CD14-positive monocyte (primary cell): ENCODE data around the gene NMB. TPM values are rescaled to one million over a fixed set of nuclear protein-coding genes. Genes with fewer than 3 reads are reported as not detected.

ENCODE experiments used
- DNase-seq, 3 donors: peaks; one replicate each; pipeline ENCODE4 v3.0.0-alpha.2; 2011 to 2022
- H2AFZ ChIP-seq: 2 replicates; pipeline ENCODE4 v1.6.0; 2012; ENCODE audit warnings: mild to moderate bottlenecking, low read depth, low read length, inconsistent platforms; ENCODE audit not compliant: insufficient read depth, poor library complexity, severe bottlenecking
- H3K27ac ChIP-seq, 2 donors: 1 replicate in 1 of 2; 2 replicates in 1 of 2; pipeline ENCODE4 v1.5.1; 2012 to 2013; ENCODE audit warnings: low read length in 2 of 2, control low read depth in 1 of 2, inconsistent platforms in 1 of 2, low read depth in 1 of 2, mild to moderate bottlenecking in 1 of 2
- H3K27me3 ChIP-seq, 2 donors: one replicate each; pipeline versions ENCODE4 v1.6.0 to v1.6.1; 2011 to 2013; ENCODE audit warnings: low read length in 2 of 2; ENCODE audit not compliant: control insufficient read depth in 2 of 2, insufficient read depth in 2 of 2
- H3K36me3 ChIP-seq, 2 donors: replicated peaks in 1 of 2; 1 replicate in 1 of 2; 2 replicates in 1 of 2; pipeline versions ENCODE4 v1.5.1 to v1.6.1; 2012 to 2013; ENCODE audit warnings: low read length in 2 of 2, control low read depth in 1 of 2, inconsistent platforms in 1 of 2, mild to moderate bottlenecking in 1 of 2; ENCODE audit not compliant: insufficient read depth in 2 of 2, control insufficient read depth in 1 of 2
- H3K4me1 ChIP-seq, 2 donors: 1 replicate in 1 of 2; 2 replicates in 1 of 2; pipeline versions ENCODE4 v1.5.1 to v1.6.1; 2012 to 2013; ENCODE audit warnings: low read length in 2 of 2, control low read depth in 1 of 2, inconsistent platforms in 1 of 2, mild to moderate bottlenecking in 1 of 2, moderate library complexity in 1 of 2; ENCODE audit not compliant: insufficient read depth in 2 of 2, control insufficient read depth in 1 of 2
- H3K4me2 ChIP-seq: replicated peaks from 2 replicates; pipeline ENCODE3; 2012; ENCODE audit warnings: low read length, moderate library complexity, mild to moderate bottlenecking; ENCODE audit not compliant: poor library complexity, severe bottlenecking; ENCODE audit errors: extremely low read depth
- H3K4me3 ChIP-seq, 3 experiments: fragments of 200-600 bp in 1 of 3; sonication (generic) in 1 of 3; replicated peaks in 1 of 3; 1 replicate in 2 of 3; 2 replicates in 1 of 3; pipeline ENCODE4 v1.5.1; 2011 to 2013; ENCODE audit warnings: low read length in 3 of 3, mild to moderate bottlenecking in 3 of 3, control low read depth in 2 of 3, low read depth in 2 of 3, inconsistent platforms in 1 of 3, moderate library complexity in 1 of 3
- H3K79me2 ChIP-seq: 2 replicates; pipeline ENCODE4 v1.6.0; 2012; ENCODE audit warnings: mild to moderate bottlenecking, control low read depth, inconsistent platforms, low read length, moderate library complexity; ENCODE audit not compliant: insufficient read depth
- H3K9ac ChIP-seq: 2 replicates; pipeline ENCODE4 v1.6.0; 2017; ENCODE audit warnings: low read length, mild to moderate bottlenecking; ENCODE audit not compliant: insufficient read depth, poor library complexity, severe bottlenecking
- H3K9me3 ChIP-seq, 2 donors: replicated peaks in 1 of 2; 1 replicate in 1 of 2; 2 replicates in 1 of 2; pipeline versions ENCODE4 v1.5.1 to v1.6.1; 2012 to 2013; ENCODE audit warnings: low read length in 2 of 2, control low read depth in 1 of 2; ENCODE audit not compliant: control insufficient read depth in 1 of 2, insufficient read depth in 1 of 2
- H4K20me1 ChIP-seq: 2 replicates; pipeline ENCODE4 v1.6.0; 2012; ENCODE audit warnings: mild to moderate bottlenecking, low read length, control low read depth, moderate library complexity; ENCODE audit not compliant: insufficient read depth
- H3K27ac Mint-ChIP-seq, 7 donors: one replicate each; pipeline ENCODE4 v1.8.0; 2020; ENCODE audit warnings: mild to moderate bottlenecking in 7 of 7, mixed read lengths in 7 of 7, moderate library complexity in 6 of 7, inconsistent platforms in 2 of 7
- H3K27me3 Mint-ChIP-seq, 3 donors: one replicate each; pipeline ENCODE4 v1.8.0; 2021 to 2022; ENCODE audit warnings: low read depth in 3 of 3, mild to moderate bottlenecking in 3 of 3, mixed read lengths in 3 of 3, moderate library complexity in 3 of 3, inconsistent platforms in 1 of 3
- H3K36me3 Mint-ChIP-seq, 2 donors: one replicate each; pipeline ENCODE4 v1.8.0; 2020; ENCODE audit warnings: mixed read lengths in 2 of 2, inconsistent platforms in 1 of 2, mild to moderate bottlenecking in 1 of 2
- H3K4me1 Mint-ChIP-seq: one replicate; pipeline ENCODE4 v1.8.0; 2020; ENCODE audit warnings: mild to moderate bottlenecking, mixed read lengths
- H3K4me3 Mint-ChIP-seq, 2 donors: one replicate each; pipeline ENCODE4 v1.8.0; 2020; ENCODE audit warnings: mild to moderate bottlenecking in 2 of 2, mixed read lengths in 2 of 2, moderate library complexity in 1 of 2
- H3K9me3 Mint-ChIP-seq, 7 donors: one replicate each; pipeline ENCODE4 v1.8.0; 2020 to 2022; ENCODE audit warnings: mixed read lengths in 7 of 7, mild to moderate bottlenecking in 6 of 7, moderate library complexity in 6 of 7, inconsistent platforms in 2 of 7
- CTCF ChIP-seq: fragments of 200-600 bp; IDR thresholded peaks from one replicate; pipeline ENCODE4 v1.8.0; 2022; ENCODE audit warnings: antibody characterized with exemption, mild to moderate bottlenecking
- WGBS: methylation state at CpG from one replicate; pipeline ENCODE4 v1.1.5; 2013; ENCODE audit warnings: missing lambda C conversion rate; ENCODE audit not compliant: insufficient coverage; 5-methylcytosine and 5-hydroxymethylcytosine counted together
- intact Hi-C, 2 donors: fragments of 100-400 bp; cut with micrococcal nuclease; formaldehyde crosslinking; loops; one replicate each; pipeline versions ENCODE4 v1.15.0 to v1.15.1; 2023
- polyA plus RNA-seq, 3 donors: library from polyadenylated mRNA; depleted of rRNA in 1 of 3; unstranded in 2 of 3; stranded (reverse) in 1 of 3; fragments of 300-500 nt in 2 of 3; fragments of >200 nt in 1 of 3; fragmentation: Illumina TruSeq in 2 of 3; gene quantifications; 1 replicate in 2 of 3; 2 replicates in 1 of 3; pipeline ENCODE4 v1.2.3, GENCODE V29; 2012 to 2021

The NMB gene
- polyA plus RNA-seq, 3 donors: 0.45 to 0.81 (median 0.56) TPM

DNA sequence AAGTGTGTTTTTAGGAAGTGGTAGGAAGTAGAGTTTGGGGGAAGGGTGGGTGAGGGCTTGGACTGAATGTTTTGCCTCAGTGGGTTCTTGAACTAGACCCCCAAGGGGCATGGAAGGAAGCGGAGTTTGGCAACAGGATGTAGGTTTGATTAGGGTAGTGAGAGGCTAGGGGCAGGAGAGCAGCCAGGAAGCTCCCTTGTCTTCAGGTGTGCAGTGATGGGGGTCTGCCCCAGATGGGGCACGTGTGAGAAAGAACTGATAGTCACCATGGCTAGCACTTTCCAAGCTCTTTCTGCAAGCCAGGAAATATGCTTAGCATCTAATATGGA lies 52.5 kb downstream of the NMB start:
- Histone ChIP-seq H3K27ac (no peak overlapping the region), H3K4me1 (peaks cover 6 to 12% of the 10 kb centered on the region in 2 donors), H3K27me3 (no peaks in the 10 kb centered on the region), H4K20me1 (no peaks in the 10 kb centered on the region), H3K36me3 (peaks cover 18 to 40% of the 10 kb centered on the region in 2 donors), H2AFZ (no peak overlapping the region), H3K9me3 (no peaks in the 10 kb centered on the region), H3K4me2 (no peak overlapping the region), H3K79me2 (peaks cover 14% of the 10 kb centered on the region), H3K4me3 (no peak overlapping the region), H3K9ac (no peak overlapping the region)
- H3K4me3 Mint-ChIP-seq: no peak overlapping the region
- H3K4me1 Mint-ChIP-seq: peaks cover 25% of the 10 kb centered on the region
- H3K9me3 Mint-ChIP-seq: peaks cover 0 to 1% (median 0%) of the 10 kb centered on the region in 7 donors
- no peak overlapping the region for H3K27ac Mint-ChIP-seq
- H3K27me3 Mint-ChIP-seq: no peaks in the 10 kb centered on the region
- 63% methylated on average over 2 of the region's 2 CpGs for WGBS
- DNase-seq: no peak
- TF ChIP-seq CTCF: no peak
- intact Hi-C loops: no loop called here
- H3K36me3 Mint-ChIP-seq: peaks cover 40 to 44% of the 10 kb centered on the region in 2 donors

Other genes starting within 250 kb of the NMB start
- 1 to 10 TPM; 1.7 to 6.1 (median 3.4) TPM for gene ZSCAN2, start 57.2 kb downstream of the NMB start, polyA plus RNA-seq
- gene WDR73, start 3.9 kb downstream of the NMB start, polyA plus RNA-seq: 10 to 100 TPM; 12.1 to 19.9 (median 14.3) TPM
- gene SEC11A, start 57.9 kb upstream of the NMB start, polyA plus RNA-seq: 100 to 1,000 TPM; 111 to 166 (median 154) TPM
- 10 to 100 TPM in 1 of 3 donors, 1 to 10 TPM in 2; 2.8 to 43.6 (median 5.0) TPM for gene ZNF592, start 90.4 kb upstream of the NMB start, polyA plus RNA-seq
- under 1 TPM in 2 of 3 donors, not detected in 1; 0.02 to 0.12 TPM for gene ALPK3, start 159.2 kb upstream of the NMB start, polyA plus RNA-seq
- not detected for gene SLC28A1, start 226.5 kb upstream of the NMB start, polyA plus RNA-seq